H9 (cell line): Measurements from ENCODE around the gene PTGDR2. TPM values are rescaled to one million over a fixed set of nuclear protein-coding genes. Genes with fewer than 3 reads are reported as not detected.

ENCODE experiments used
- DNase-seq: peaks from one replicate; pipeline ENCODE4 v3.0.0-alpha.2; 2017
- H2AFZ ChIP-seq: one replicate; pipeline ENCODE4 v1.6.1; 2013; ENCODE audit warnings: mild to moderate bottlenecking, low read length, control low read depth, moderate library complexity
- H2AK5ac ChIP-seq: 2 replicates; pipeline ENCODE4 v1.6.1; 2013; ENCODE audit warnings: low read length, control low read depth, mixed read lengths; ENCODE audit not compliant: insufficient read length
- H2BK120ac ChIP-seq: one replicate; pipeline ENCODE4 v1.6.1; 2013; ENCODE audit warnings: low read depth, mild to moderate bottlenecking, low read length, control low read depth, inconsistent platforms; ENCODE audit not compliant: poor library complexity, severe bottlenecking
- H2BK12ac ChIP-seq: 2 replicates; pipeline ENCODE4 v1.6.1; 2013; ENCODE audit warnings: low read length, control low read depth, mixed read lengths, low read depth; ENCODE audit not compliant: insufficient read length
- H2BK15ac ChIP-seq: 2 replicates; pipeline ENCODE4 v1.6.1; 2013; ENCODE audit warnings: low read depth, low read length, control low read depth
- H2BK20ac ChIP-seq: one replicate; pipeline ENCODE4 v1.6.1; 2013; ENCODE audit warnings: low read depth, mild to moderate bottlenecking, low read length, control low read depth, inconsistent platforms; ENCODE audit not compliant: poor library complexity, severe bottlenecking
- H2BK5ac ChIP-seq: 2 replicates; pipeline ENCODE4 v1.6.1; 2013; ENCODE audit warnings: low read length, control low read depth, mixed read lengths; ENCODE audit not compliant: insufficient read length
- H3K14ac ChIP-seq: 2 replicates; pipeline ENCODE4 v1.6.1; 2013; ENCODE audit warnings: low read length, control low read depth; ENCODE audit not compliant: insufficient read depth
- H3K18ac ChIP-seq: 2 replicates; pipeline ENCODE4 v1.6.1; 2013; ENCODE audit warnings: low read depth, mild to moderate bottlenecking, mixed read lengths, low read length, control low read depth; ENCODE audit not compliant: insufficient read length
- H3K23ac ChIP-seq: 2 replicates; pipeline ENCODE4 v1.6.1; 2013; ENCODE audit warnings: low read length, control low read depth, mixed read lengths, low read depth; ENCODE audit not compliant: insufficient read length
- H3K23me2 ChIP-seq: 2 replicates; pipeline ENCODE4 v1.6.1; 2013; ENCODE audit warnings: low read depth, mild to moderate bottlenecking, mixed read lengths, low read length, control low read depth; ENCODE audit not compliant: insufficient read length, poor library complexity, severe bottlenecking
- H3K27ac ChIP-seq: 2 replicates; pipeline ENCODE4 v1.5.1; 2013; ENCODE audit warnings: low read length, control low read depth, mixed read lengths, low read depth; ENCODE audit not compliant: insufficient read length
- H3K27me3 ChIP-seq: 2 replicates; pipeline ENCODE4 v1.6.1; 2013; ENCODE audit warnings: low read length, control low read depth, inconsistent platforms; ENCODE audit not compliant: insufficient read depth
- H3K4ac ChIP-seq: 2 replicates; pipeline ENCODE4 v1.6.1; 2013; ENCODE audit warnings: low read depth, mild to moderate bottlenecking, control low read depth, inconsistent platforms, low read length, moderate library complexity
- H3K4me1 ChIP-seq: 2 replicates; pipeline ENCODE4 v1.6.1; 2013; ENCODE audit warnings: low read length, control low read depth, inconsistent platforms; ENCODE audit not compliant: insufficient read depth
- H3K4me2 ChIP-seq: 2 replicates; pipeline ENCODE4 v1.6.1; 2013; ENCODE audit warnings: low read length, control low read depth, mixed read lengths; ENCODE audit not compliant: insufficient read length, insufficient read depth
- H3K56ac ChIP-seq: 2 replicates; pipeline ENCODE4 v1.6.1; 2013; ENCODE audit warnings: low read depth, mild to moderate bottlenecking, mixed read lengths, low read length, control low read depth; ENCODE audit not compliant: insufficient read length
- H3K79me1 ChIP-seq: 2 replicates; pipeline ENCODE4 v1.6.1; 2013; ENCODE audit warnings: low read depth, mild to moderate bottlenecking, moderate library complexity, low read length, control low read depth, inconsistent platforms; ENCODE audit not compliant: insufficient read depth, poor library complexity, severe bottlenecking
- H3K79me2 ChIP-seq: 2 replicates; pipeline ENCODE4 v1.6.1; 2013; ENCODE audit warnings: low read length, control low read depth, inconsistent platforms; ENCODE audit not compliant: insufficient read depth
- H3K9ac ChIP-seq: 2 replicates; pipeline ENCODE4 v1.6.1; 2013; ENCODE audit warnings: low read length, control low read depth, mixed read lengths; ENCODE audit not compliant: insufficient read length; ENCODE audit errors: extremely low read depth
- H3K9me3 ChIP-seq: one replicate; pipeline ENCODE4 v1.6.1; 2013; ENCODE audit warnings: low read depth, low read length, inconsistent platforms; ENCODE audit not compliant: control insufficient read depth
- H3T11ph ChIP-seq: one replicate; pipeline ENCODE4 v1.6.1; 2013; ENCODE audit warnings: mild to moderate bottlenecking, low read length, control low read depth, inconsistent platforms
- H4K20me1 ChIP-seq: one replicate; pipeline ENCODE4 v1.6.1; 2013; ENCODE audit not compliant: control insufficient read depth, insufficient read length, insufficient read depth
- H4K5ac ChIP-seq: 2 replicates; pipeline ENCODE4 v1.6.1; 2013; ENCODE audit warnings: low read depth, mild to moderate bottlenecking, mixed read lengths, low read length, control low read depth; ENCODE audit not compliant: insufficient read length
- H4K8ac ChIP-seq: replicated peaks from 2 replicates; pipeline ENCODE4 v1.6.1; 2013; ENCODE audit warnings: low read length, control low read depth, mixed read lengths, low read depth; ENCODE audit not compliant: insufficient read length
- H4K91ac ChIP-seq: 2 replicates; pipeline ENCODE4 v1.6.1; 2013; ENCODE audit warnings: low read depth, mild to moderate bottlenecking, moderate library complexity, mixed read lengths, low read length, control low read depth; ENCODE audit not compliant: insufficient read length
- H3K27ac Mint-ChIP-seq, 3 experiments: 2 replicates in 2 of 3; 3 replicates in 1 of 3; pipeline ENCODE4 v1.8.0; 2020 to 2021; ENCODE audit warnings: mixed read lengths in 3 of 3, mild to moderate bottlenecking in 1 of 3, moderate library complexity in 1 of 3
- H3K27me3 Mint-ChIP-seq: 2 replicates; pipeline ENCODE4 v1.8.0; 2021; ENCODE audit warnings: low read depth, mild to moderate bottlenecking, moderate library complexity, mixed read lengths
- H3K36me3 Mint-ChIP-seq, 3 experiments: 2 replicates in 2 of 3; 3 replicates in 1 of 3; pipeline ENCODE4 v1.8.0; 2020 to 2021; ENCODE audit warnings: low read depth in 3 of 3, mixed read lengths in 3 of 3; ENCODE audit not compliant: insufficient read depth in 1 of 3
- H3K4me1 Mint-ChIP-seq, 2 experiments: 2 replicates each; pipeline ENCODE4 v1.8.0; 2020; ENCODE audit warnings: mixed read lengths in 2 of 2
- H3K4me3 Mint-ChIP-seq, 2 experiments: 2 replicates in 1 of 2; 3 replicates in 1 of 2; pipeline ENCODE4 v1.8.0; 2020 to 2021; ENCODE audit warnings: mild to moderate bottlenecking in 2 of 2, mixed read lengths in 2 of 2, moderate library complexity in 1 of 2
- H3K9me3 Mint-ChIP-seq, 2 experiments: 2 replicates in 1 of 2; 3 replicates in 1 of 2; pipeline ENCODE4 v1.8.0; 2020; ENCODE audit warnings: mild to moderate bottlenecking in 2 of 2, mixed read lengths in 2 of 2, moderate library complexity in 1 of 2
- WGBS: extraction: QIAGEN DNeasy Blood & Tissue Kit; methylation state at CpG from one replicate; pipeline ENCODE4 v1.1.7; 2013; ENCODE audit warnings: missing lambda C conversion rate, low lambda C conversion rate, mixed read lengths; ENCODE audit not compliant: insufficient read length; ENCODE audit errors: extremely low coverage; 5-methylcytosine and 5-hydroxymethylcytosine counted together
- total RNA-seq: library from RNA; stranded (reverse); gene quantifications from 2 replicates; pipeline ENCODE4 v1.2.1, GENCODE V29; 2021
- TF ChIP-seq, protein P1 (sequence below): fragments of 200-600 bp; sonication (generic); conservative IDR thresholded peaks from 3 replicates; pipeline ENCODE4 v1.8.0; 2021; ENCODE audit warnings: antibody characterized with exemption, mild to moderate bottlenecking

PTGDR2 gene
- total RNA-seq, 1 experiment from 2014 or later = not detected

DNA sequence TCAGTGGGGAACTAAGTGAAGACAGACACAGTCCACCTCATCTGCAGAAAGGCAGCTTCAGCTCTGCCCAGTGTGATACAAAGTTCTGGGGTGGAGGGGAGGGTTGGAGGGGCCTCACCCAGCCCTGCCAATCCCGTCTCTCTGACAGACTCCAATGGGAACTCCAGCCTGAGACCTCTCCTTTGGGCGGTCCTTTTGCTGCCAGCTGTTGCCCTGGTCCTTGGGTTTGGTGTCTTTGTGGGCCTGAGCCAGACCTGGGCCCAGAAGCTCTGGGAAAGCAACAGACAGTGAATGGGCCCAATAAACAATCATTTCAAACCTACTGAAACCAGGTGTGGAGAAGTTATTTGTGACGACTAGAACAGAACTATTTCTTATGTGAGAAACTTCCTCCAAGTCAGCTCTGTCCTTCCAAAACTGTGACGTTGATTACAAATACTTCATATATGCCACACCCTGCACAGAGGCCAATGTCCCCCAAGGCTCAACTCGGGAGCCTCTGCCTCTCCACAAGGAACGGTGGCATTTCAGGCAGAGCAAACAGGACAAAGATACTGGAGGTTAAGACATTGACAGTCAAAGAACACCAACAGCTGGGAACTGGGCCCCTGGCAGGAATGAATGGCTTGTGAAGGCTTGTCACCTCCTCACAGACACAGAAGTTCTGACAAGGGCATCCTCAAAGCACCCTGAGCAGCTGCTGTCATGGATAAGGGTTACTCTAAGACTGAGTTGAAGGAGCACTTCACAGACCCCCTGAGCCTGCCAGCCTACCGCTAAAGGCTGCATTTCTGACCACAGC, 19.8 kb upstream of the PTGDR2 start:
- H4K20me1 ChIP-seq = no peaks in the 10 kb centered on the region
- no peaks in the 10 kb centered on the region for H3K9me3 ChIP-seq
- H2AFZ ChIP-seq = no peak overlapping the region
- H3K9me3 Mint-ChIP-seq = no peaks in the 10 kb centered on the region
- no peak overlapping the region for H4K91ac ChIP-seq
- no peak overlapping the region for H3K4ac ChIP-seq
- no peaks in the 10 kb centered on the region; the same call in 1 of the 2 replicates for H3K27me3 Mint-ChIP-seq
- no peaks in the 10 kb centered on the region for H3K23me2 ChIP-seq
- H2BK12ac ChIP-seq = no peak overlapping the region
- TF ChIP-seq, protein P1, sequence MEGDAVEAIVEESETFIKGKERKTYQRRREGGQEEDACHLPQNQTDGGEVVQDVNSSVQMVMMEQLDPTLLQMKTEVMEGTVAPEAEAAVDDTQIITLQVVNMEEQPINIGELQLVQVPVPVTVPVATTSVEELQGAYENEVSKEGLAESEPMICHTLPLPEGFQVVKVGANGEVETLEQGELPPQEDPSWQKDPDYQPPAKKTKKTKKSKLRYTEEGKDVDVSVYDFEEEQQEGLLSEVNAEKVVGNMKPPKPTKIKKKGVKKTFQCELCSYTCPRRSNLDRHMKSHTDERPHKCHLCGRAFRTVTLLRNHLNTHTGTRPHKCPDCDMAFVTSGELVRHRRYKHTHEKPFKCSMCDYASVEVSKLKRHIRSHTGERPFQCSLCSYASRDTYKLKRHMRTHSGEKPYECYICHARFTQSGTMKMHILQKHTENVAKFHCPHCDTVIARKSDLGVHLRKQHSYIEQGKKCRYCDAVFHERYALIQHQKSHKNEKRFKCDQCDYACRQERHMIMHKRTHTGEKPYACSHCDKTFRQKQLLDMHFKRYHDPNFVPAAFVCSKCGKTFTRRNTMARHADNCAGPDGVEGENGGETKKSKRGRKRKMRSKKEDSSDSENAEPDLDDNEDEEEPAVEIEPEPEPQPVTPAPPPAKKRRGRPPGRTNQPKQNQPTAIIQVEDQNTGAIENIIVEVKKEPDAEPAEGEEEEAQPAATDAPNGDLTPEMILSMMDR = no peak
- peaks cover 2% of the 10 kb centered on the region; the same call in 1 of the 2 replicates for H3K4me1 ChIP-seq
- no peak overlapping the region for H3K27ac Mint-ChIP-seq
- H3K23ac ChIP-seq = no peak overlapping the region
- no peak overlapping the region for H3K9ac ChIP-seq
- H2BK120ac ChIP-seq = no peak overlapping the region
- peaks cover 8 to 9% of the 10 kb centered on the region in 2 experiments for H3K4me1 Mint-ChIP-seq
- no CpG with 5 or more reads among the region's 7 CpGs for WGBS
- H3K56ac ChIP-seq = no peak overlapping the region
- no peak overlapping the region for H3K4me2 ChIP-seq
- H2AK5ac ChIP-seq = no peak overlapping the region
- H3K18ac ChIP-seq = no peak overlapping the region
- peaks cover 0 to 10% (median 0%) of the 10 kb centered on the region in 3 experiments; a peak in 2 of 7 replicates for H3K36me3 Mint-ChIP-seq
- no peak for DNase-seq
- H4K5ac ChIP-seq = no peak overlapping the region
- no peaks in the 10 kb centered on the region for H3K79me2 ChIP-seq
- H2BK20ac ChIP-seq = no peak overlapping the region
- H2BK15ac ChIP-seq = no peak overlapping the region
- H4K8ac ChIP-seq = no peak overlapping the region
- H3K27me3 ChIP-seq = no peaks in the 10 kb centered on the region
- no peak overlapping the region for H3T11ph ChIP-seq
- no peak overlapping the region; the same call in 1 of the 2 replicates for H3K14ac ChIP-seq
- H3K27ac ChIP-seq = no peak overlapping the region
- H2BK5ac ChIP-seq = no peak overlapping the region
- no peak overlapping the region for H3K4me3 Mint-ChIP-seq
- H3K79me1 ChIP-seq = no peaks in the 10 kb centered on the region
